Activated T-cell treated with anti-CD3 and anti-CD28 coated beads, Interleukin-2, amount 50 U/mL, for 48 hours (primary cell): ENCODE results near the gene SEMA6A.
"Not testable (repeated sequence)": the region's sequence is repeated elsewhere in the genome, so short reads cannot be mapped to it uniquely, and the experiment has no call there.

ENCODE experiments used
- DNase-seq, 2 experiments: peaks; one replicate each; pipeline ENCODE4 v3.0.0-alpha.2; 2020

The SEMA6A gene

DNA sequence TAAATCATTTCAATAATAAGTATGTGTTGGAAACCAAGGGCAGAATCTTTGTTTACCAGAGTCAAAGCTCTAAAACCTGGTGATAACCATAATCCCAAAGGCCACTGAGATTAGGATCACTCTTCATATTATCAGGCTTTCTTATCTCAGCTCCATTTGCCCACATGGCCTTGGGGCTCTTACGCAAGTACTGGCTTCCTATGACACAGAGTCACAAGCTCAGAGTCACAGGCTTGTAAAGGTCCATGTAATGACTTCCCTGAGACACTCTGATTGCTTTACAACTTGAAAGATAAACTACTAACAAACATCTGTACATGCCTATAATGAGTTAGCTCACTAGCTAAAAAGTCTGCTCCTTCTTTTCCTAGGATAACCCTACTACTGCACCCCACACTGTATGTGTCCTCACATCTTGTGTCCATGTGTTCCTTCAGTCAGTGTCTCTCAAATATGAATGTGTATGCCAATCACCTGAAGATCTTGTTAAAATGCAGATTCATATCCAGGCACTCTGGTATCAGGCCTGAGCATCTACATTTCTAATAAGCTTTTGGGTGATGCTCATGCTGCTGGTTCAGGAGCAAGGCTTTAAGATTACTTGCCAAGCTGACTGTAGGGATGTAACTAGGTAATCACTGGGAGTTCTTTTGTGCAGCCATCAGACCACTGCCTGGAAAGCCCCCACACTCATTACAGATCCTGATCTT, 28.4 kb downstream of the SEMA6A start:
- DNase-seq = no peak

DNA sequence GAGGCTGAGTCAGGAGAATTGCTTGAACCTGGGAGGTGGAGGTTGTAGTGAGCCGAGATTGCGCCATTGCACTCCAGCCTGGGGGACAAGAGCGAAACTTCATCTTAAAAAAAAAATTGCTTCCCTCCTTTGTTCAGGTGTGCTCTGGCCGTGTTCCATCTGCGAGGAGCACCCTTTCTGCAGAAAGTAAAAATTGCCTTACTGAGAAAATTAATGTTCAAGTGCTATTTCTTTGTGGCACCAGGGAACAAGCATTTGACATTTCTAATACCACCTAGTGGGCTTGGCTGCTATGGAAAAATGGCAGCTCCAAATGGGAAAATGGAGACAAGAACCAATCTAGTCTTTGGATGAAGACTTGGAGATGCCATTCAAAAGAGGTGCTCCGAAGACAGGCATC, 29.2 kb downstream of the SEMA6A start:
- DNase-seq = not testable (repeated sequence)

DNA sequence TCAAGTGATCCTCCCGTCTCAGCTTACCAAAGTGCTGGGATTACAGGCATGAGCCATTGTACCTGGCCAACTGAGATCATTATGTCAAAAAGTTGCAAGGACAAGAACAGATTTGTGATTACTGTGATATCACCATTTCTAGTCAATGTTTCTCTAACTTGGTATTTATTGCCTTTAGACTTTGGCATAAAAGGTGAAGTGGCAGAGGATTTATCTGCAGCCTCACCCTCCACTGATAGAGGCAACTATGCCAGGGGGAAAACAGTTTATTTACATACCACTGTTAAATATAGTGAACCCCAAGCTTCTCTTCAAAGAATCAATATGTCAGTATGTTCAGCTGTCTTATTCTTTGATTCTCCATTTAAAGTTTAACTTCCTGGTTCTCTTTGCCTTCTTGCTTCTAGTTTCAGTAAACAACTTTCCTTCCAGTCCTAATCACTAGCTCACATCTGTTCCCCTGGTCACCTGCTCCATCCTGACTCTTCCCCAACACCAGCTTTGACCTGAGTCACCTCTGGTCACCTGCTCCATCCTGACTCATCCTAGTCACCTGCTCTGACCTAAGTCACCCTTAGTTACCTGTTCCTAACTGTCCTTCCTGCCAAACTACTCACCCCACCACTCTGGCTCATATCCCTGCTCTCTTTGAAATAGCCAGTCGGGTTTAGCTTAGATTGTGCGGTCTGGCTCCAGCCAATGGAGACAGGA, 29.9 kb downstream of the SEMA6A start:
- DNase-seq = no peak

DNA sequence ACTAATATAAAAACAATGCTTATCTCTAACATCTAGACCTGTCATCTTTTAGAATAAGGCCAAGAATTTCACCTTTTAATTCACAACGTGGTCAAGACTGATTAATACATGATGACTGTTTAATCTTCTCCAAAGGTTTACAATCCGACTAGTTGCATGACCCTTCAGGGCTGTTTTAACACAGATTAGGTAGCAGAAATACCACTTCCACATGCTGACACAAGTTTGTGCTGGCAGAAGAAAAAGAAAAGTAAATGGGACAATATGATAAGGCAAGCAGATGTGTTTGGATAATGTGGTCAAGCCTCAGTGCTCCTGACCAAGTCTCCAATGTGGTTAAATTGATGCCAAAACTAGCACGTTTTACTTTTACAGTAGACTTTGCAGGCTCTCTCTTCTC, 31.1 kb downstream of the SEMA6A start:
- DNase-seq = no peak

DNA sequence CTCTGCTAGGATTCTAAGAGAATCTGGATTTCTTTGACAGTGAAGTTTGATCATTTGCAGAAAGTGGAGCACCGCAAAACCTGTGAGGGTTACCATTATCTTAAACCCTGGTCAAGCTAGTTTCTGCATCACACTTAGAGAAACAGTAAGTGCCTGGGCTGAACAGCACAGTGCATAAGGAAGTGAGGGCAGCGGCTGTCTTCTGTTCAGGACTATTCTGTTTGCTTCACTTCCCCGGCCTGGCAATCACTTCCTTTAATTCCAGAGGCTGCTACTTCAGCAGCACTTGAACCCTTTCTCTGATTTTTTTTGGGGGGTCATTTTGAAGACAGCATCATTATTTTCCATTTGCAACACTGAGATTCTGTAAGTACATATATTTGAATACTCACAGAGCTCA, 32.0 kb downstream of the SEMA6A start:
- no peak for DNase-seq

DNA sequence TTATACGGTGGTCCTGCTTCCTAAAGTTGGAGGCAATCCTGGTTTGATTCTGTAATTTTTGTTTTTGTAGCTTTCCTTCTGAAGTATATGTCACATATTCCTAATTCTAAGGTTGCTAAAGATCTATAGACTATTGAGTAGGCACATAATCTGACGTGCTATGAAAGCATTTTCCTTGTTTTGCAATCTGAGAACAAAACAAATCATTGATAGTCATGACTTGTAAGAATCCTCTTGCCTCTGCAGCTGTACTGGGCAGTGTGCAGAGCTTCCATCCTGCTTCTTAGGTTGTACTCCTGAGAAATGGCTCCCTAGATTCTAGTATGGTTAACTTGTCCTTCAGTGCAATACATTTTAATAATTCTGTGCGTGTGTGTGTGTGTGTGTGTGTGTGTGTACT, 35.4 kb downstream of the SEMA6A start:
- no peak for DNase-seq

DNA sequence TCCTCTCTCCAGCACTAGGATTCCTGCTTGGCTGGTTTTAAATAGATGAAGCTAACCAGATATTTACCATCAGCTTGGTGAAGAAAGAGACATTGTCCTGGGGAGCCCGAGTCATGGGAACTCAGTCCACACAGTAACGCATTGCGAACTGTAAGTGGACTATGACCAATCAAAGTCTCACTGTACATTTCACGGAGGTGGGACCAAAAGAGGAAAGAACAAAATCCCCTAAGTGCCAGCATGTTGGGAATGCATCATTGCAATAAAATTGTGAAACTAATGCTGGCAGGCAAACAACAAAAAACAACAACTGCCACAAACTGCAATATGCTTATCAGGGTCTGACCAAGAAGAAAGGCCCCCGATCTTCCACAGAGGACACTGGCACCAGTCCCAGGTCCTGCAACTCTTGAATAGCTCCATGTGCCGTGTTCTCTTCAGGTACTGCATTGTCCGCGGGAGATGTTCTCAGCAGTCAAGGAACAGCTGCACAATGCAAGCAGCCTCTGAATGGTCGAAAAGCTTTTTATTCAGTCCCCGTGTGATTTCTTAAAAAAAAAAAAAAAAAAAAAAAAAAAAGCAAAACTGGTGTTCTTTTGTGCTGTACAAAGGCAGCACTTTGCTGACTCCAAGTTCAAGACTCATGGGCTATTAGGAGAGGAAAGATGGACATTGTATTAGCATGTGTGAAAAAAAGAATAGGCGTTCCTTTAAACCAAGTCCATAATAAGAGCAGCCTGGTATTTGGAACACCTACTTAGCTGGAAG, 38.1 kb downstream of the SEMA6A start:
- no peak for DNase-seq

DNA sequence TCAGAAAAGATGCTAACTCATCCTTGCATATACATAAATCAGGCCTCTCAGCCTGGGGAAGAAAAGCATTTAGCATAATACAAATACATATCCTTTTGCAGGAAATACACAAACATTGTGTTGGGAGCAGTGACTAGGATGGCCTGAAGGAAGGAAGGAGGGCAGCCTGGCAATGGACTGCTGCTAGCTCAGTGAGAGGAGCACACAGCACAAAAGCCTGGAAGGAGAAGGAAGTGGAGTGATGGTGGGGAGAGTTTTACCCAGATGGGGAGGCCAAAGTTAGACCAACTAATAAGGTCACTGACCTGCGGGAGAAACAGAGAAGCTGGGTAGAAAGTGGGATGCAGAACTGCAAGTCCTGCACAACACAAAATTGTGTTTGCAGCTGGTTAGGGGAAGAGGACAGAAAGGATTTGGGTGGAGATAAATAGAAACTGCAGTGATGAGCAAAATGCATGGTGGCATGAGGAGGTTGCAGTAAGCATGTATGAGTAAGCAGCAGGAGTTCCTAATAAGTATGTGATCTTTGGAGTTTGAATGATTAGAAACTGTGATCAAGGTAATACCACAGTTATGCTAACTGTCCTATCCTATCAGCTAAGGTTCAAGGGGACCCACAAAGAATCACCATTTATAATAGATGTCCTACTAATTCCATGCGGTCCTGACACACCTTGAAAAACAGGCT, 39.5 kb downstream of the SEMA6A start:
- DNase-seq = no peak

DNA sequence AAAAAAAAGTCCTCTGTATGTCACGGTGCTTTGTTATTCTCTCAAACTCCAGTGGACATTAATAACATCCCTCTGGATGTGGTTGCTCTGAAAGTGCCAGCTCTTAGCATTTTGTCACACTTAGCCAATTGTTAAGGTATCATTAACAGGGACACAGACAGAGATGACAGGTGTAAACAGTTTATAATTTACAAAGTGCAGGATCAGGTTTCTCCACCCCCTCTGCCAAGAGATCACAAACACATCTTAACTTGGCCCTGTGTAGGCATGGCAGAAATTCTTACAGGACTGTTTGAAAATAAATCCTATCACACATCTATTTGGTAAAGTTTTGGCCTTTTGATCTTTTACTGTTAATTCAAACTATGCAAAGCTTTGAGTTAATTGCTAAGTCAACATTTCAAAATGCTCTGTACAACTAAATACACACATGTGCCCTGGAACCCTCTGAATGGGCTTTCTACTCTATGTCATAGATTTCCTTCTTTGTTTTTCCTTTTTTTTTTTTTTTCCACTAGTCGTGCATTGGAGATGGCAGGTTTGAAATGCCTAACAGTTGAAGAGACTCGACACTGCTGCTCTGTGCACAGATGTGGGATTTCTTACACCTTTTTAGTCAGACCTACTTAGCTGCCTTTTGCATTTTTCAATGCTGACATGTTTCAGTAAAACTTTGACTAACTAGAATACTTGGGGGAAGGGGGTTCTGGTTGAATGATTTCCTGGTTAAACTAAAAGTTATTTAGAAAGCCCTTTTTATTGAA, 41.7 kb downstream of the SEMA6A start:
- no peak for DNase-seq

DNA sequence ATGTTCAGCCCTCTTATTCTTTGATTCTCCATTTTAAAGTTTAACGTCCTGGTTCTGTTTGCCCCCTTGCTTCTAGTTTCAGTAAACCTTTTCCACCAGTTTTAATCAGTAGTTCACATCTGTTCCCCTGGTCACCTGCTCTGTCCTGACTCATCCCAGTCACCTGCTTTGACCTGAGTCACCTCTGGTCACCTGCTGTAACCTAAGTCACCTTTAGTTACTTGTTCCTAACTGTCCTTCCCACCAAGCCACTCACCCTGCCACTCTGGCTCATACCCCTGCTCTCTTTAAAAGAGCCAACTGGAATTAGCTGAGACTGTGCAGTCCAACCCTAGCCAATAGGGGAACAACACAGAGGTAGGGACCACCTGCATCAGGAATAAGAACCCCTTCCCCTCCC, 43.0 kb downstream of the SEMA6A start:
- DNase-seq = no peak

DNA sequence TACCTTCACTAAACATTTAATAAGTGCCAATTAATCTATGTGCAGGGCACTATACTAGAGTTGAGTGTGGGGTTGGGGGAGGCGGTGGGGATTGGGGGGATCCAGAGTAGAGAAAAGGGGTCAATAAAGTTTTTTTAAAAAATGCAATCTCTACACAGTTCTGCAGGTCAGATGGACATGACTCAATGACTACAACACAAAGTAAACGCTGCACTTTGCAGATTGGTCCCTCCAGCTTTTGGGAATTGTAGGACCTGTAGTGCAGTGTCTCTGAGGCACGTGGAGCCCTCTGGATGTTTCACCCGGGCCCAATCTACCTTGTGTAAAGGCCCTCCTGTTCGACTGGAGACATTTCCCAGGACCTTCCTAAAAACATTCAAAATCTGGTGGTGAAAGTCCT, 43.5 kb downstream of the SEMA6A start:
- no peak for DNase-seq

DNA sequence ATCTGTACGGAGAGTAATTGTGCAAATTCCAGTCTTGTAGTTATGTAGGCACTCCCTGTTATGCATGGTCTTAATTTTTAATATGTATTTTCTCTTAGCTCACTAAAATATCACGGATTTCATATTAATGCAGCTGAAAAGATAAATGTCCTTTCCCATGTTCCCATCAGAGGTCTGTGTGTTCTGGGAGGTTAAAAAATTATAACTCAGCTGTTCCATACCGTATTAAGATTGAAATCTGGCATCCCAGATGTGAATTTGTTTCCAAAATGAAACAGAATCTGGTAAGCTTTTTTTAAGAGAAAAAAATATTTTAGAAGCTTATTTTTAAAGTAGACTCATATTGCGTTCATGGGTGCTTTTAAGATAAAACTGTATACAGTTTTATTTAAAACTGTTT, 44.3 kb downstream of the SEMA6A start:
- DNase-seq = no peak

DNA sequence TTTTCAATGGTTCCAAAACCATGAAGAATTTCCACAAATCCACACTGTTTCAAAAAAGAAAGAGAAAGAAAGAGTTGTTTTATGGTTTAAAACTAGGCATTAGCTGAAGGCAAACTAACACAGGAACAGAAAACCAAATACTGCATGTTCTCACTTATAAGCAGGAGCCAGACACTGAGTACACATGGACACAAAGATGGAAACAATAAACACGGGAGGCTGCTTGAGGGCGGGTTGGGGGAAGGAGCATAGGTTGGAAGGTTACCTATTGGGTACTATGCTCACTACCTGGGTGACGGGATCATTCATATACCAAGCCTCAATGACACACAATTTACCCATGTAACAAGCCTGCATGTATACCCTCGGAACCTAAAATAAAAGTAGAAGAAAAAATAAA, 45.0 kb downstream of the SEMA6A start:
- no peak for DNase-seq

DNA sequence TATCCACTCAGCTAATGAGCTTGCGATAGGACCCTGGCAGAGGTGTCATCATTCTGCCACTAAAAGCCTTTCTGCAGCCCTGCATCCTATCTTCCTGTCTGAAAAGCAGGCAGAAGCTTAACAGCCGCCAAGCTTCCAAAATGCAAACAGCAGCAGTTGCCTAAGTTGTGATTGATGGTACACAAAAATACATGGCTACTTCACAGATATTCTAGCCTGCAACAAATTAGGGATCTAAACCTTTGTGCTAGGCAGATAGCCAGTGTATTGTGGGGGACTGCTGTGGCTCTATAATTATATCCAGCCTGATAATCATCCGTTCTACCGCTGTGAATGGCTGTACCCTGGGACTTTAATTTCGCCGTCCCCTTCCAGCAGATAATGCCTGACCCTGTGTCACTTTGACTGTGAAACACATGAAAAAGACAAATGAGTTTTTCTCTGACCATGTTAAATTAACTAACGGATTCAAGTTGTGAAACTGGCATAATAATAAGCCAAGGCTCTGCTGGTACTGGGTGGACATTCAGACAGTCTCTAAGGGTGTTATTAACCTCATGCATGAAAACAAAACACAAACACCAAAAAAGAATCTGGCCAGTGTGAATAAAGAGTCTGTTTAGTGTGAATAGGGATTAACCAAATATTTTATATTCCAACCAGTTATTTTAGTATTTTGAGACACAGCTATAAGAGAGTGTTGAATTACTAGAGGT, 45.9 kb downstream of the SEMA6A start:
- no peak for DNase-seq

DNA sequence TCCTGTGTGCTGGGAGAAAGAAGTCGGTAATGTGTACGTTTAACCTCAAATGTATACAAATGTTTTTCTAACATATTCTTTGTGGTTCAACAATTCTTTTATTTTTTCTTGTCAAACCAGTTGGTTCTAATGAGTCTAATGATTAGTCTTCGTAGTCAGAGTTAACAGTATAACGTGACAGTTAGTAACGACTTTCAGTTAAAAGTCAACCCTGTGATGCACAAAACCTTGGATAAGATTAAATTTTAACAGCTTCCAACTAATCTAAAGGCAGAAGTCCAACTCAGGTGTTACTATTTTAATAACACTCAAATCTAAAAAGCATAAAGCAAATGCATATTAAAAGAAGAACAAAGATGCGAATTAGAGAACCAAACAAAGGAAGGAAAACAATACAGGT, 47.0 kb downstream of the SEMA6A start:
- DNase-seq = no peak

DNA sequence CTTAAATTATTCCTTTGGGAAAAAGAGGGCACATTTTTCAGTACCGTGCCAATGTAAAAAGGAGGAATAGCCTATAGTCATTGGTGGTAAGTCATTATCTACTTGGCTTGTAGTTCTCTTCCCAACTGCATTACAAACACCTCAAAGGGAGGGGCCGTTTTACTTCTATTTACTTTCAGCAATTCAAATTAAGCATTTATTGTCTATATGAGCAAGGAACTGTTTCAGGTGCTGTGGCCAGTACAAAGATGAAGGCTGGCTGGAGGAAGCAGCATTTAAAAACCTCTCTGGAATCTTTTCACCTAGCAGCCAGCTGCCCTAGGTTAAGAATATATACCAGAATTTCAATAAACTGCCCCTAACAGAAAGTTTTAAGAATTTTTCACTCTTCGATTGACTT, 48.9 kb downstream of the SEMA6A start:
- no peak for DNase-seq

DNA sequence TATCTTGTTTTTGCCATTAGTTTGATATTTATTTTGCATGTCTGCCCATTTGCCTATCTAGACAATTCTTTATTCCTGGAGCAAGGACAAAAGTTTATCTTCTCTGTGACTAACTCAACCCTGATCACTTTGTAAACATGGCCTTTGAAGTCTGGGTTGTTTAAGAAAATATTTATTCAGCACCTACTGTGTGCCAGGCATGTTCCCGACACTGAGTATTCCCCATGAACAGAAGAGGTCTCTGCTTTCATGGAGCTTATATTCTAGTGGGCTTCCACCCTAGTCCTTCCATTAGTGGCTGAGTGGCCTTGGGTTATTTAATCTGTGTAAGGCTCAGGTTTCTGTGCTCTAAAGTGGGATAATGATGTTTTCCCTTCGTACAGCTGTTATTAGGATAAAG, 49.7 kb downstream of the SEMA6A start:
- no peak for DNase-seq

DNA sequence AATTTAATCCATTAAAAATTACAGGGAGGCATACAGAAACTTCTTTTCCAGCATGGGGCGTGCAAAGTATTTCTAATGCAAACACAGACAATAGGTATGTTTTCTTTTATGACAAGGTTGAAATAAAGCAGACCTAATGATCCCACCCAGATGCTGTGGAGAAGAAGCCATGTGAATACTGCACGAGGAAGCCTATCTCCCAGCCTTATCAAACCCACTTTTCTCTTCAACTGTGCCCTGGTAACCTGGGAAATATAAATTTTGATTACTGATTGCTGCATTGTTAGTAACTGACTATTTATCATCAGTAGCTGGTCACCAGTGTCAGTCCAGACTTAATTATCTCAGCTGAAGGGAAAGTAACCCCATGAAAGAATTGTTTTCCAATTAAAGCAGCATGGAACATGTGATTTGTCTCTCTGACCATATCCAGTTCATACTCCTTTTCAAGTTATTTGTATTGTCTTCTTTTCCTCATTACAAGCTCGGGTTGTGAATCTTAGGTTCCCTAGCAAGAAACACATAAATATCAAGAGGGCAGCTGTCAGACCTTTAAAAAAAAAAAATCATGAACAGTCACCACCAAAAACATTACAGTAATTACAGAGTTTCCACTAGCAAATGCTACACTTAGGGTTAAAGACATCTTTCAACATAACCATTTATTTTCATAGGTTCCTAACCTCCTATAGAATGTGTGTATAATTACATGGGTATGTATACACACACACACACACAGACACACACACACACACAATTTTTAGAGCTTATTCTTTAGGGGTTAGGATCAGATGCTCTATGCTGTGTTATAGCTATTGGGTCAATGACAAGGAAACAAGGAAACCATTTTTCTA, 50.3 kb downstream of the SEMA6A start:
- DNase-seq = no peak

DNA sequence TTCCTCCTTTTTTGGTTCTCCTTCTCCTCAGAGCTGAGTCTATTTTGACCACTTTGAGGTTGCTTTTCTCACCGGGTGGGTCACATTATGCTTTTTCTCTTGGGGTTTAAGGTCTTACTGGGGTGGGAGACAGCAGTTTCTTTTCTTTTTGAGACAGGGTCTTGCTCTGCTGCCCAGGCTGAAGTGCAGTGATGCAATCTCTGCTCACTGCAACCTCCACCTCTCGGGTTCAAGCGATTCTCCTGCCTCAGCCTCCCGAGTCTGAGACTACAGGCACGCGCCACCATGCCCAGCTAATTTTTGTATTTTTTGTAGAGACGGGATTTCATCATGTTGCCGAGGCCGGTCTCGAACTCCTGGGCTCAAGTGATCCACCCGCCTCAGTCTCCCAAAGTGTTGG, 51.4 kb downstream of the SEMA6A start:
- DNase-seq = not testable (repeated sequence)

DNA sequence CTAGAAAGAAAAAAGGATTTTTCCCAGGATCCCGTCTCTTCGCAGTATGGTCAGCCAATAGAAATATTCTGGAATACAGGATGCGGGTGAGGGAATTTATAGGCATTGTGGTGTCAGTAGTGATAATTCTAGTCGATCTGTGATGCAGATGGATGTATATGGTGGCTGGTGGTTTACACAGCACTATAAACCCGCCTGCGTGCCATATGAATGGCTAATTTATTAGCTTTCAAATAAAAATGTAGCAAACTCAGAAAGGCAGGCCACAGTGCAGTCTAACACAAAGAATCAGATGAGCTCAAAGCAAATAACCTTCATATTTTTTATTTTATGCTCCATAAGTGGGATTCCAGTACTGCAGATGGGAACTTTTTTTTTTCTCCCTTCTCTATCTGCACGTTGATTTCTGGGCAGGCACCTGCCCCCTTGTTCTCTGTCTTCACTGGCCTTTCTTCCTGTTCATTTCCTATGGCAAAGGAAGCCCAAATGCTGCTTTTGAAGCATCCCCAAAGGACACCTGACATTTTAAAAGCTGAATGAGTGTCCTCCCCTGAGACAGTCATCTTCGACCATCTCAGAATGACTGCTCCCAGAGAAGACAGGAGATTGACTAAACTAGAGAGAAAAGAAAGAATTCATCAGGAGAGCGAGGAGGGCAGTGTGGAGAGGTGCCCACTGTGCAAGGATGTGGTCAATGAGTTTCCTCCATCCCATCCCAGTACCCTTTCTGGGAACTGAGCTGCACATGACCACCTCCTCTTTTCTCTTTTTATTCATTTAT, 52.1 kb downstream of the SEMA6A start:
- no peak for DNase-seq
